HG03378 (cell line): ENCODE measurements around the gene PRR20G.
"Not testable (repeated sequence)": the region's sequence is repeated elsewhere in the genome, so short reads cannot be mapped to it uniquely, and the experiment has no call there.

ENCODE experiments used
- ATAC-seq: cut with Tn5 transposase; IDR thresholded peaks from one replicate; pipeline ENCODE4 v1.9.1; 2021; ENCODE audit warnings: mild to moderate bottlenecking, moderate library complexity; ENCODE audit not compliant: unreplicated experiment

PRR20G gene

DNA sequence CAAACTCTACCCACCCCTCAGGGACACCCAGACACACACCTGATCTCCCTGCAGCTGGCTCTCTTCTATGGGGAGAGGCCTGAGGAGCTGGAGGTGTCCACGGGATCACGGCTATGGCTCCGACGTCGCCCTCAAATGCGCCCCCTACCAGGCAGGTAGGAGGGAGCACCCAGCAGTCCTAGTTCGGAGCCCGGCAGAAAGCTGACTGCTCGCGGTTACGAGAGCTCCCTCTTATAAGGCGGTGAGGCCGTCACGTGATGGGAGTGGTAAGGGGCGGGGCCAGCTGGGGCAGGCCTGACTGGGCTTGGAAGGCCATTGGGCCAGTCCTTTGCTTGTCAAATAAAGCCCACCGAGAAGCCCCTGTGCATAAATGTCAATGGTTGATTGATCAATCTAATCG lies at the start of gene PRR20G:
TSS of gene PRR20G (minus strand) at position 207 of the 400 bp plus-strand sequence. CDS start 681 bp downstream, outside the sequence.
- no peak for ATAC-seq

DNA sequence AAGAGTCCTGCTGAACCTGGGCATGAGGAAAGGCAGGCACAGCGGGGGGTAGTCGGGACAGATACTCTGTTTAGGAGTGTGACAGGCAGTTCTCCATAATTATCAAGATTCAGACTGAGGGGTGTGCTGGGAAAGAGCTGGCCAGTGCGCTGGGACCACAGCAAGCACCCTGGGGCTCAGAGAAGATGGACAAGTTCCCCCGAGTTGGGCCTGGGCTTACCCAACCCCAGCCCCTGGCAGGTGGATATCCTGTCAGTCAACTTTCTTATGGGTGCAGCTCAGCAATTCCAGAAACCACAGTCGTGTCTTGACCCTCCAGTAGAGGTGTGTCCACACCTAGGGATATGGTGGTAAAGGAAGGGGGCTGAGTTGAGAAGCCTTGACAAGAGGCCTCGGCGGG lies 49.2 kb upstream of the PRR20G start:
- no peak for ATAC-seq

DNA sequence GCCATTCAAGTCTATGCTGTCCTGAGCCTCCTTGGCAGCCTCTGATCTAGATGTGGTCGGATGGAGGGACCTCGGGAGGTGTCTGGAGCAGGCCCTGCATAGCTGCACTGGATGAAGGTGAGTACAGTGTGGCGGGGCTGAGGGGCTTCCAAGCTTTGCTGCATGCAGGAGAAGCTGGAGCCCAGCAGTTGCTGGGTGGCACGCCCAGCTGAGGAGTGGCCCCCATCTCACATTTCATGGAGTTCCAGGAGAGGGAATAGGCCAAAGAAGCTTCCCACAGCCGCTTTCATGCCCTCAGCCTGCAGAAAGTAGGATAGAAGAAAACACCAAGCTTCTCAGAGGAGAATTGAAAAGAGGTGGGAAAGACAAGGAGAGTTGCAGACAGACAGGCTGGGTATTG lies 48.3 kb upstream of the PRR20G start:
- no peak for ATAC-seq

- no peak for ATAC-seq
These were observed 42.5 kb upstream of the PRR20G start for GRCh38 chr3:127330385-127330784.

DNA sequence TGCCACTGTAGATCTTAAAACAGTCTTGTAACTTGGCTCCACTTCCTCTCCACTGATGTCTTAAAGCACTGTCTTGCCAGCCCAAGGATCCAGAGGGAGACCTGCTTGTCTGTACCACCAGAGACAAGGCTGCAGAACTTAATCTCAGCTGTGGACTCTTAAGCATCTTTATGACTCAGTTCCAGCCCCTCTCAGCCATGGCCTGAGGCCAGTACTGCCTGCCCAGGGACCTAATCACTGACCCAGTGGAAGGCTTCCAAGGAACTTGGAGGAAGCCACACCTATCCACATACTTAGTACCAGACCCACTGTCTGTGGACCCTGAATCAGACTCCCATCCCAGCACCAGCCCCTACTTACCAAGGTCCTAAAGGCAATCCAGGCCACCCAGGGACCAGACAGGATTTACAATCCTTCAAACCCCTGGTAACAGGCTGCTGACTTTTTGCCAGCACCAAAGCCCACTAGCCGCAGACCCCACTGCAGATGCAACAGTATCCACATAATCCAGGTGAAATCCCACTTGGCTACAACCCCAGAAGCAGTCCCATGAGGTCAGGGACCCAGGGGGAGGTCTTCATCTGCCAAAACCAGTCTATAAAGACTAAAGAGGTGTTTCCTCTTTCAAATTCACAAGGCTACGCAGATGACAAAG lies 41.9 kb upstream of the PRR20G start:
- no peak for ATAC-seq

- ATAC-seq, result no peak
These were observed 40.6 kb upstream of the PRR20G start for GRCh38 chr3:127328421-127328820.

GRCh38 chr3:127326341-127326740 lies 38.5 kb upstream of the PRR20G start:
- ATAC-seq, result no peak

- ATAC-seq, result no peak
These were observed 37.7 kb upstream of the PRR20G start for GRCh38 chr3:127325629-127325961.

- ATAC-seq, result no peak
These were observed 37.2 kb upstream of the PRR20G start for GRCh38 chr3:127324913-127325628.

GRCh38 chr3:127324076-127324475 lies 36.2 kb upstream of the PRR20G start:
- no peak for ATAC-seq

DNA sequence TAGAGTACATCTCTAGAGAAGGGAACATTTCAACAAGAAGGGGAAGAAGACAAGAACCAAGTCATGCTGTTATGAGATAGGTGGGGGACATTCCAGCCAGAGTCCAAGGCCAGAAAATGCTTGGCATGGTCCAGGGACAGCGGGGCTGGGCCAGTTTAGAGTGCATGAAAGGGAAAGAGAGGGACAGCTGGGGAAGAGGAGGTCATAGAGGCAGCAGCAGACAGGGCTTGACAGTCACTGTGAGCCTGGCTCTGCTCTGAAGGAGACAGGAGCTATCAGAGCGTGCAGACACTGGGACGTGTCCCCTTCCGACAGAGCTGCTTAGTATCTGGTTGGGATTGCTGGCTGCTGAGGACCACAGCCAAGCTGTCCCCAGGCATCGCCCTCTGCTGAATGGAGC lies 35.7 kb upstream of the PRR20G start:
- ATAC-seq, result no peak

DNA sequence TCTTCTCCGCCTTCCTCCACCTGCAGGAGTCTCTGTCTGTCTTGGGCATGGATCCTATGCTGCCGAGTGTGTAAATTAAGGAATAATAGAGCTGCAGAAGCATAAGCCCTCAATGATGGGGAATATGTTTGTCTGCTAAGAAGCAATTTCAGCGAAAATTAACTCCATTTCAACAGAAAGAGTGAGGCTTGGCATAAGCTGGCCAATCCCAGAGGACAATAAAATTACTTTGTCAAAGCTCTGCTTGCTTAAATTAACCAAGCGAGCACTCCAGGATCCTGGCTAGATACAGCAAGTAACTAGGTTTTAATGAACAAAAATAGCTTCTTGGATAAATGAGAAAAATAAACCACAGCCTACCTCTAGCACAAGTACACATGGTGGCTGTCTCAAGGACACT lies 33.5 kb upstream of the PRR20G start:
- ATAC-seq, result no peak

DNA sequence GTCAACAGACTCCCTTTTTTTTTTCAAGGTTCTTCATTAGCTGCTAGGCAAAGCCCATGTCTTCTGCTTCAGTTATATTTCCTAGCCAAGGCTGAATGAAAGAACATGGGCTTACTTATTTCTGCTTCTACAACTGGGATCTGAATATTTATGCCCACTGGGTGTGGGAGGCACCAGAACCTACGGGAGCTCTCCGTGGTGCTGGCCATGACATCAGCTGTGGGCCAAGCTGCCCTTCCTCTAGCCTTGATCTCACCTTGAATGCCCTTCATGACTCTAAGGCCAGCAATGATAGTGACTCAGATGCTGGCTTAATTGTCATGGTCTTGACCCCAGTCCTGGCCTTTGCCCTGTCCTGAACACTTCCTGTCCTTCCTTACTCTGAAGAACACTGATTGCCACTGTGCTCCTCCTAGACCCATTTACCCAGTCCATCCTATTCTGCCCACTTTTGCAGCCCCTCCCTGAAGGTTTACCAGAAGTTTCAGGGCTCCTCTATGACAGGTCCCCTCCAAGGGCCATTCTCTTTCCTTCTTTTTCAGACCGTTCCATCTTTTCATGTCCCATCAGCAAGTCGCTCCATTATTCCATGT lies 32.8 kb upstream of the PRR20G start:
- no peak for ATAC-seq

DNA sequence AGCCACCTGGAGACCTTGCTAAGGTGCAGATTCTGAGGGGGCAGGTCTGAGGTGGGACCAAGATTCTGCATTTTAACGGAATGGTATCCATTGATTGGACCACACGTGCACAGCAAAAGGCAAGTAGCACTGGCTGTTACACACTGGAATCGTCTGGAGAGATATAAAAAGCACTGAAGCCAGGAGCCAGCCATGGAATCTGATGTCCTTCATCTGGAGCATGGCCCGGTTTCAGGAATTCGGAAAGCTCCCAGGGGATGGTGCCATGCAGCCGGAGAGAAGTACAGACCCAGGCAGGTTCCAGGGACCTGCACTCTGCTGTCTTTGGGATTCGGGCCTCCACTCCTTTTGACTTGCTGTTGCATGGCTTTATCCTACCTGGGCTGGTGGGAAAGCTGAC lies 28.8 kb upstream of the PRR20G start:
- ATAC-seq, result no peak

DNA sequence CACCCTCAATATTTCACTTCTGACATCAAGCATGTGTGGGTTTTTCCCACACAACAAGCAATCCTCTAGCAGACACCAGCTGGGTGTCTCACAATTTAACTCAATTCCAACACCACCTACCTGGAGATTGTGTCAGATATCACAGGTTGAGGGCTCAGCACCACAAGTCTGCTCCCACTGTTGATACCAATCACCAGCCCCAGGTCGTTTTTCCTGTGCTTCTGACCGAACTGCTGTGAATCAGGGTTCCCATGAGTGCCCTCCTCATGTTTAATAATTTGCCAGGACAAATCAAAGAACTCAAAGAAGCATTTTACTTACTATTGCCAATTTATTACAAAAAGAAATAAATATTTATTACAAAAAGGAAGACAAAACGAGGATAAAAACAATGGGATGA lies 25.0 kb upstream of the PRR20G start:
- ATAC-seq, result no peak

GRCh38 chr3:127308821-127309220 lies 21.0 kb upstream of the PRR20G start:
- not testable (repeated sequence) for ATAC-seq

DNA sequence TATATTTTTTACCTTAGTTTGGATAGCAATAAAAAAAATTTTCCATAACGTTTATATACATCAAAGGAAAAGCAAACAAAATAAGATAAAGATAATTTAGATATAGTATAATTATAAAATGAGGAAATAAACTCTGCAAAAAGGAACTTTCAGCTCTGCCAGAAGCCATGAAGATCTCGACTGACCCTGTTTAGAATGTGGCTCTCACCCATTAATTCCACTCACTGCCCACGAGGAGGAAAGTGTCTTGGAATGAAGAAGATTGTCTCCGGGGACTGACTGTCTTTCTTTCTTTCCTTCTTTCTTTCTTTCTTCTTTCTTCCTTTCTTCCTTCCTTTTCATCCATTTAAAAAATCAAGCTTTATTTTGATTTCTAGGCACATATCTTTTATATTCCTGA lies 20.1 kb upstream of the PRR20G start:
- ATAC-seq, result no peak

DNA sequence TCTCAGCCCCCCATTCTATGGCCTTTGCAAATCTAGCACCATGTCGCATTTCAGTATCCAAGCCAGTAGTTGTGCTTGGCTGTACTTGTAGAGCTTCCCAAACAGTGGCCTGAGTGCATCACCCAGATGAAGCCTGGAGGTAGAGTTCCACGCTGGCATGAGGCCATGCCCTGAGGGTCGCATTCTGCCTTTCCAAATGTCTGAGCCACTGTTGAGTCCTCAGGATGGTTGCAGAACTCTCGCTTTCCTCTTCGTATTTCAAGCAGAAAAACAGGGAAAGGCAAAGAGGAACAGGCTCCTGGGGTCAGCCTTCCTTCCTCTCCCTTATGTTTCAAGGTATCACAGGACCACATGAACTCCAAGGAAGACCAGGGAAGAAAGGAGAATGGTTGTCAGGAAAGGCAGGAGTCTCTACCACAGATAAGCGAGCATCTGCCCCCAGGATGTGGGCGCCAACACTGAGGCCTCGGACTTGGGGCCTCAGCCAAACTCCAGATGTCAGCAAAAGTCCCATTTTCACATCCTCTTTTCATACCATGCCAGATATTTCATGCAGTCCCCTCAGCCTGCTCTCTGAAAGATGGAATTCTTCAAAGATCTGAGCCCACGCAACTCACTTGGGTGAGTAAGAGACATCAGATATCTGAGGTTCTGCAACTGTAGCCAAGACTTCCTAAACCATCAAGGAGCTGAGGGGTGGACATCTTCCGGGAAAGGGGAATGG lies 19.4 kb upstream of the PRR20G start:
- no peak for ATAC-seq

- ATAC-seq, result no peak
These were observed 18.7 kb upstream of the PRR20G start for GRCh38 chr3:127306361-127307111.

GRCh38 chr3:127305499-127306060 lies 17.7 kb upstream of the PRR20G start:
- ATAC-seq, result no peak
